Posterior vena cava (tissue), 2 donors: ENCODE data around the gene ROBO1. TPM values are rescaled to one million over a fixed set of nuclear protein-coding genes. Genes with fewer than 3 reads are reported as not detected.

Experiments used
- DNase-seq: peaks from one replicate; pipeline ENCODE4 v3.0.0-alpha.2; 2020; ENCODE audit warnings: low spot score
- intact Hi-C, 2 donors: fragments of 100-400 bp; cut with DNase I; formaldehyde crosslinking; loops; one replicate each; pipeline versions ENCODE4 v1.14.1 to v1.14.2; 2022 to 2023
- total RNA-seq, 2 donors: library from RNA; stranded (reverse); fragmentation: NEBNext Ultra II Directional; extraction: Animal tissue kit (Norgen Biotek cat#: 25700); gene quantifications; one replicate each; pipeline ENCODE4 v1.2.1, GENCODE V29; 2021
- donor health status: DM: yes; HTN: yes; CAD: no.
- donor health status: DM: yes; HTN: yes; CAD: no.

The ROBO1 gene
- total RNA-seq, 2 donors from 2014 or later, result 27.2 to 28.2 TPM

DNA sequence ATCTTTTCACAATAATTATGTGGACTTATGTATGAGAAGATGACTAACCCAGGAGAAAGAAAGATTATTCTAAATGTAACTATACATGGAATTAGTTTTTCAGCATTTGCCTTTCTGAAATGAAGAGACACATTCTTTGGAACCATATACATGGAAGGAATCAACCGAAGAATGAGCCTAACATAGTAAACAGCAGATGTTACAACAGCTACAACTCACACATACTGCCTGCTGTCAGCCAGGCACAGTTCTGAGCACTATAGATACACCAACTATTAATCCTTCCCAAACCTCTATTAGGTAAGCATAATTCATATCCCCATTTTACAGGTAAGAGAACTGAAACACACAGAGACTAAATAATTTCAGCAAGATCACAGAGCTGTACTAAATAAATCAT is 840.0 kb downstream of the ROBO1 start:
- intact Hi-C loops, result no loop called here

DNA sequence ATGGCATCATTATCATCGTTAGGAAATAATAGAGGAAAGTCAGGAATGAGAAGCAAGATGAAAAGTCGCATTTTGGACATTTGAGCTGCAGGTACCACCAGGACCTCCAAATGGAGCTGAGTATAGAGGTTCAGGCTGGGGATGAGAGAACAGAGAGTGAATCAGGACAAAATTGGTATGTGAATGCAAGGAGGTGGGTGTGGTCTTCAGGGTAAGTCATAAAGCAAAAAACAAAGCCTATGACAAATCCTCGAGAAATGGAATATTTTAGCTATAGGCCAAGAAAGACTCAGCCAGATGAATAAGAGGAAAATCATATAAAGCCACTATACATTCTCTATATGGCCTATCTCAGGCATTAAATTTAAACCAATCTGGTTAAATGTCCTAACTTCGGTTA is 841.3 kb downstream of the ROBO1 start:
- no peak for DNase-seq
- intact Hi-C loops, result no loop called here

More for the DNA sequence above, 840.0 kb downstream of the ROBO1 start:
- no peak for DNase-seq

DNA sequence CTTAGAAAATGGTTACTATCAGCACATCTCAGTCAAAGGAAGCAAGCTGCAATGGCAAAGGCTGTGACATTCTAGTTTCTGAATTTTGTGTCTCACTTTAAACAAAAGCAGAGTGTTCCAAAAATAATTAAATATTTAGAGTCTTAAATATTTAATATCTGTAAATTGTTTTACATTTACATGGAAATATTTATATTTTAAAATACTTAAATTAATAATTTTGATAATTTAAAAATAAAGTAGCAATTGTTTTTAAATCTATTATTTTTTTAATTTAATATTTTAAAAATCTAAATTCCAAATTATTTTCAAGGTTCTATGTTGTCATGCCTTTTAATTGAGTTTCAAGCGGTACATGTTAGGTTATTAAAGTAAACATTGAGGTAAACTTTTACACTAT is 843.1 kb downstream of the ROBO1 start:
- intact Hi-C loops, result no loop called here

DNA sequence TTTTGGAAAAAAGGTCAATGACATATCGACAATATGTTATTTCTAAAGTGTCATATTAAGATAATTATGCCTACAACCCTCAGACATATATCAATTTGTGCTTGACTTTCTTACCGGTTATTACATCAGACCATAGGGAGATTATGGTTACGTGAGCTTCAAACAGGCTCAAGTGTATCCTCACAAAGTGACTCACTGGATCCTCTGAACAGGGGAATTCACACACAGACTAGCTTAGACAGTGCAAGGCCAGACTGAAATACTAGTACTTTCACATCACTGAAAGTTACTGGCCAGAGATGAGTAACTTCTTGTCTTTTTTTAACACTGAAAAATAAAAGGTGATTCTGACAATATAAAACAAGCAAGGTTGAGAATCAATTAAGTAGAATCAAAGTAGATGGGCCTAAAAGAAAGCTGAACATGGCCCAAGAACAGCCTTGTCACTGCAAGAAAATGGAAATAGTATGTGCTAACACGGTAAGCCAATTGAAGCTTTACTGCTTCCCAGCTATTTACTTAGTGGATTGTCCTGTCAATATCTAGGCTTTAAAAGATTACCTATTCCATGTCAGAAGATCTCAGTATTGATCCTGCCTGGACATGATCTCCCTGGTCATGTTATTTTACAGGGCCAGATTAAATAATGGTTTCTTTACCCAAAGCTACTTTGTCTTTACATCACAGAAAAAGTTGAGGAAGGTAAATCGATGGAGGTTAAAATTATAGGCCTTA is 848.6 kb downstream of the ROBO1 start:
- no peak for DNase-seq
- intact Hi-C loops, result no loop called here

More for the DNA sequence above, 843.1 kb downstream of the ROBO1 start:
- no peak for DNase-seq

DNA sequence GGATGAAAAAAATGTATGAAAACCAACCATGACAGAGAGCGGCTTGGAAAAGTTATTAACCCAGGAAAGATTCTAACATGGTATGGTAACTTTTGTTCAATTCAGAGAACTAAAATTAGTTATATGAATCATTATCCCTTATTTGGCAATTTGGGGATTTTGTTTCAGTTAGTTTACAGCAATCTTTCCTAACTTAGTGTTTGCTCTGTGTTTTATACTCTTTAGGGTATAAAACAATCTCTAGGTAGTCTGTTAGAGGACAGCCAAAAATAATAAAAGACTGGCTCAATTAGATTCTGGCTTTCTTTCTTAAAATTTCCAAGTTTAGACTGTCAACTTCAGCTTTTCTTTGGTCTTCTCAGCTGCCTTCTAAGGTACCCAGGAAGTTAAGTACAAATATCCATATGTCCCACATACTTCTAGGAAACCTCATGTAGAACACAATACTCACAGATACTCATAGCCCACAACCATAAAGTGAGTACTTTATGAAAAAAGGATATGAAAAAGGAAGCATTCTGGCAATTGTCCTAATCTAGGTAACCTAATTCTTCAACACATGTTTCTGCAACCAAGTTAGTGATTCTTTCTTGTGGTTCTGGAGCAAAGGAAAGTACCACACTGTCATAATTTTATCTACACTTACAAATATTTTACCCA is 849.3 kb downstream of the ROBO1 start:
- intact Hi-C loops, result no loop called here
- no peak for DNase-seq

DNA sequence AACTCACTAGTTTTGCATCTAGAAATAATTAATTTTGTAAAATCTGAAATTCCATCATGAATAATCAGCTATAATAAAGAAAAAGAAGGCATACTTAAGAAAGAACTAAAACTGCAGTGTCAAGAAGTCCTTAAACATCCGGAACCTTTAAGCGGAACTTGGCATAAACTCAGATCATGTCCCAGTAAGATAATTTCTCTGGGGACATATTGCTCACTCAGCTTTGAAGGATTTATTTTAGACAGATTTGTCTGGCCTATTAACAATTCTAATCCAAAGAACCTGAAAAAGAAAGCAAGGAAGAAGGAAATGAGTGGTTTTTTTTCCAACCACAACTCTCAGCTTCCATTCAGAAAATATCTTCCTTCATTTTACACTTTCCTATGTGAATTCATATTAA is 850.3 kb downstream of the ROBO1 start:
- no peak for DNase-seq
- intact Hi-C loops, result no loop called here

DNA sequence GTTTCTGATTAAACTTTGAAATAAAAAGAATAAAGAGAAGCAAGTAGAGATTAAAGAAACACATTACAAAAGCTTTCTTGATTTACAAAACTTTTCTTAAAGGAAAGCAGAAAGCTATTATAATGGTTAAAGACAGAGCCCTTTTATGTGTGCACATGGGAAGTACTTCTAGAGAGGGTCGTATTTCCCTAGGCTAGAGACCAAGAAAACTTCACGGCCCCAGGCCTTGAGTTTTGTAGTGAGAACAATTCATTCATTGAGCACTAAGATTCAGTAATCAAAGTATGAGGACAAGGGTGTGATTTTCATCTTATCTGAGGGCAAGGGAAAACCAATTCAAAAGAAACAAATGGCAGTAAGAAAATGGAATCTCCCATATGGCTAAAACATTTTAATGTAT is 854.1 kb downstream of the ROBO1 start:
- no peak for DNase-seq
- intact Hi-C loops, result no loop called here

DNA sequence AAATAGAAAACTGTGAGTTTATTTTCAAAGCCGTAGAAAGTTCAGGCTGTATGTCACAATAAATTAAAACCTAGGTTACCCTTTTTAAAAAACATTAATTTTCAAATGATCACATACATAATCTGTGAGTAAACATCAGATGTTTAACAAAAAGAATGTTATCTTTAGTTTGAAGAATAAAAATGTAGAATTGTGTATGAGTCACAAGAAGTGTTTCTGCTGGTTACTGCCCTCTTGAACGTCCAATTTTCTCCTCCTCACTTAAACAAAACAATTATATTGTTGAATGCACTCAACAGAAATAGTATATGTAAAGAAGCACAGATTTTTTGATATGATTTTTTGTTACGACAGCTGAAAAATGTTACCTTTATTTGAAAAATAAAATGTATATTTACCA is 855.1 kb downstream of the ROBO1 start:
- intact Hi-C loops, result no loop called here
- no peak for DNase-seq

DNA sequence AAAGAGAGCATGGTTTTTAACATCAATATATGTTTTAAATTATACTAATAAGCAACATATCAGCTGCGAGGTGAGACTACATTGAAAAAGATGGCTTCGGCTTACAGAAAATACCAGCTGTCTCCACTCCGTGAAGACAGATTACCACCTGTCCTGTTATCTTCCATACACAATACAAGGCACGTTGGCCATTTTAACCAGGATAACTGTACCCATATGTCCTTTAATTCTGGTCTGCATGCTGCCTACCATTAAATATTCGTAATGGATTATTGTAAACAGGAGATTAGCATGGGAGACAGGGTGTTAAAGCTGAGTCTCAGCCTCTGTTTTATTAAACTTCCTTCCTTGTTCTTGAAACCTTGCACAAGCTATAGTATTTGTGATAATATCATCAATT is 855.5 kb downstream of the ROBO1 start:
- intact Hi-C loops, result no loop called here
- DNase-seq, result no peak

DNA sequence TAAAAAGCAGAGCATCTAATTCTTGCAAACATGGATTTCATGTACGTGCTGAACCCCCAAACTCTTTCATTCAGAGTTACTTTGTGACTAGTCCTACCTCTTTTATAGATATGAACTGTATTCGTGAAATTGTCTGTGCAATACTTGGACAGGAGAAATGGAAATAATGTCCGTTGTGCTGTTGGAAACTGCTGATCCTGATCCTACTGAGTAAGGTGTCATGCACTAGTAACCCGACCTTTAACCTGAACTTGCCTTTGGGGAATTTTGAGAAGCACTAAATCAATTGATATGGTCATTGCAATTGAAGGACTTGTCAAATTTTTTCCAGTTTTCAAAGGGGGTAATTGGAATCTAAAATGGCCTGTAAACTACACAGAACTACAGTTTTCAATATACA is 856.4 kb downstream of the ROBO1 start:
- DNase-seq, result no peak
- intact Hi-C loops, result no loop called here

DNA sequence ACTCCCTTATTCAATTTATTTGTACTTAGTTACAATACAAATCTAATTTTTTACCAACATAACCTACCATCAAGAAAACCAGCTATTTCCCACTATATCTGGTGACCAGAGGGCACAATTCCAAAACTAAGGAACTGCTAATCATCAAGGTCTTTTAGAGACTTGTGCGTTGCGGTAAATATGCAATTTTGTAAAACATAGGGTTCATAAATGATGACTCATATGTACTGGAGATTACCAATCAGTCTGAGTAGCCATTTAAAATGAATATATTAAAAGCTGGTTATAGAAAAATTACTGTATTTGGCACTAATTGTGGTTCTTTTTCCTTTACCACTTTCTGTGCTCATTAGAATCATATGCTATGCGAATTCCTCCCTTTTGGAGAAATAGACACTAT is 859.6 kb downstream of the ROBO1 start:
- no peak for DNase-seq
- intact Hi-C loops, result no loop called here

DNA sequence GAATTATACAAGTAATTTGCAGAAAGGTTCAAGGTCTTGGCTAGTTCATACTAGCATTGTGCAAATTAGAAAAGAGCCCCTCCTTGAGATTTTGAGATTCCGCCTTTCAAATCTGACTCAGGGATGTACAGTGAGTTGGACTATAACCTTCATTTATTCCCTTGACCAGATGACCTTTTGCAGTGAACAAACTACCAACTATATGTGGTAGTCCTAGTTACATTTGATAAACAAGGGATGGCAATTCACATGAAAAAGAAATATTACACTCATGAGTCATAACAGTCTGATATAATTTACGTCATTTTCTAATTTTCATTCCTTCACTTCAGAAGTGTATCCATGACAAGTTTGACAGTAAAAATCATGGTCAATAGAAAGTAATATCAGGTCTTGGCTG is 860.4 kb downstream of the ROBO1 start:
- DNase-seq, result no peak
- intact Hi-C loops, result no loop called here

DNA sequence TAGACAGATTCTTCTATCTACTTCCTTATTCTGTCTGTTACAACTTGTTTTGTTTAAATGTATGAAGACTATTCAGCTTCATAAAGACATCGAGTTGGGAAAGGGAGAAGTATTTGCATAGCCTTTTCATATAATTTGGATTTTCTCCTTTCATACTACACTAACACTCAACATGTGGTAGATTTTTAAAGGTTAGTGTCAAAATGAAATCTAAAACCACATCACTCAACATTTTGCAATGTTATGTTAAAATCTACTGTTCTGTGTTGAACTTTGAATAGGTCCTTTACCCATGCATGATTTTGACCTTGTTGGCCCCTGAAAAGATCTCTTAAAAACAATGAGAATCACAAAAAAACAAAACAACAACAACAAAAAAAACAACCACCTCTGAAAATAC is 860.9 kb downstream of the ROBO1 start:
- no peak for DNase-seq
- intact Hi-C loops, result no loop called here

DNA sequence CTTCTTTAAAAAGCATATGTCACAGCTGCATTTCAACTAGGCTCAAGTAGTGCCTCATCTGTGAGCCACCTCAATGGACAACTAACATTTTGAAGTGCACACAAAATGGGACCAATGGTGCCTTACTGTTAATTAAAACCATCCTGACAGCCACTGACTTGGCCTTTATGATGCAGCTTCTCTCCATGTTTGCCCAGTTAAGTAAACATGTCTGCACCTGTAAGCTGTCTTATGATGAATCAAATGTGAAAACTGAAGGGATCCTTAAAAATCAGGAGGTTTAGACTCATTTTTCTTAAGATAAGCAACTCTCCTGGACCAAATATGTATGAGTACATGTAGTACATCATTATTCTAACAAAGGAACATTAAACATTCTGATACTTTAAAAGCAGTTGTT is 861.6 kb downstream of the ROBO1 start:
- no peak for DNase-seq
- intact Hi-C loops, result no loop called here

DNA sequence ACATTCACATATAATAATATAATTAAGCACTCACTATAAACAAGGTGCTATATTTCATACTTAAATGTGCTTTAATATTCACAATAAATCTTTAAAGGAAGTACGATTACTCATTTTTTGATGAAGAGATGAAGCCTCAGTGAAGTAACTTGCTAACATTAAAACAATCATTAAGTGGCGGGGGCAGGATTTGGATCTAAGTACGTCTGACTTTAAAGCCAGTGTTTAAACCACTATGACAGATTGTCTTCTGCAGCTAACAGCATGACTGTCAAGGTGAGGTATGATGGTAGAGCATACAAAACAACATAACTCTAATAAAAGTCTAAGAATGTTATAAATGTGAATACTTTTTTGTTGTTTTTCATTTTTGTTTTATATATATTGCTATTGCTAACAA is 862.1 kb downstream of the ROBO1 start:
- DNase-seq, result no peak

DNA sequence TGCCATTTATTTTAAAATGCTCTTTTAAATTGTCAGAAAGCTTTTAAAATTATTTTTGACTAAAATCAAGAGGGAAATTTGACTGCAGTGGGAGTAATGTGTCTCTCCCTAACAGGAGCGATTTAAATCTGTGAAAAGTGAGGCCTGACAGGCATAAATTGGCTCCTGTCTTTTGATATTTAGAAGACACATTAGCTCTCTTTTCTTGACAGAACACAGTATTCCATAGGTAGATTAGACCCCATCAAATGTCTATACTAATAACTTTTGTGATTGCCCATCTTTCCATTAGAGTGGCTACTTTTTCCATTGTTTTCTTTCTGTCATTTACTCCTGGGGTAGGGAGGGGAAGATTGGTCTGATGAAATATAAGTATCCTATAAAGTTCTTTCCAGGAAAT is 866.3 kb downstream of the ROBO1 start:
- intact Hi-C loops, result no loop called here
- DNase-seq, result no peak

More for the DNA sequence above, 862.1 kb downstream of the ROBO1 start:
- intact Hi-C loops, result no loop called here

DNA sequence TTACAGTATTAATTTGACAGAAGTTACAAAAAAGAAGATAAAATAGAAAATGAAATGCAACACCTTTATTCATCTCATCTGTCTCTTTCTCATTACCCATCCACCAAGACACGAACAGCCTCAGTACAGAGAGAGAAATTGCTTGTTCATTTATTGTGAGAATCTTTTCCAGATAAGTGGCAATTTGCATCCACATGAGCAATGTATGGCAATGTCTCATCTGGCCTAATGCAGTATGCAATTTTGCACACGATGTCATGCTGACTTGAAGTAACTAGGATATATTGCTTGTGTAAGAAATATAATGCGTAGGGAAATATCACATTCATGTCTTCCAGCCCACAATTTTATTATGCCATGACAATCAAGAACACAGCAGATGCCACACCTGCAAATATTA is 866.9 kb downstream of the ROBO1 start:
- intact Hi-C loops, result no loop called here
- DNase-seq, result no peak

DNA sequence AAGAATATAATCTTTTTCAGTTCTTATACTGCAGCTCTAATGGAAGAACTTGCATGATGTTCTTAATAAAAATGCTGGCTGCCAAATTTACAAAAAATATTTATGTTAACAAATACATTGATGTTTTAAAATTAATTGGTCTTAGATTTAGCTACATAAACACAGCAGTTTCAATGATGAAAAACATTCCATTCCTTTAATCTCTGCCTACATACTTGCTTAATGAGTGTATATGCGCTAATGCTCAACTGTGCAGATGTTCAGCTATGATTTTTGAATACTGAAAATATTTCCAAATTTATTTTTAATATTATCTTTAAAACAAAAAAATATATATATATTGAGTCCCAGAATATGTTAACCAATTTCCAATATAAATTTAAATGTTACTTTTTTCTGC is 867.4 kb downstream of the ROBO1 start:
- intact Hi-C loops, result no loop called here
- DNase-seq, result no peak

DNA sequence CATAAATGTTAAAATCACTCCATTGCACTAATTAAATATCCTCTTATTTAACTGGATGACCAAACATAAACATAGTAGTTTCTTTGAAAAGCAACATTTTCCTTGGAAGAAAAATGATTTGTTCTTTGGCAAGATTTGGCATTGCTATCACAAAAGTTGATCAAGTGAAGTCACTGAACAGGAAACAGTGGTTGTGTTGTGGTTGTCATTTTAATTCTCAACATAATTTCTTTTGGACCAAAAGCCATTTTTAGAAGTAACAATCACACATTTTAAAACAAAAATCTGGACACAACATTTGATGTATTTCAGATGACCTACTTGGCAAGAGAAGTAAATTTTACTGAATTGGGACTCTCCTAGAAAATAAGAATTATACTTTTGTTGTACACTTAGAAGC is 872.3 kb downstream of the ROBO1 start:
- DNase-seq, result no peak
- intact Hi-C loops, result no loop called here

DNA sequence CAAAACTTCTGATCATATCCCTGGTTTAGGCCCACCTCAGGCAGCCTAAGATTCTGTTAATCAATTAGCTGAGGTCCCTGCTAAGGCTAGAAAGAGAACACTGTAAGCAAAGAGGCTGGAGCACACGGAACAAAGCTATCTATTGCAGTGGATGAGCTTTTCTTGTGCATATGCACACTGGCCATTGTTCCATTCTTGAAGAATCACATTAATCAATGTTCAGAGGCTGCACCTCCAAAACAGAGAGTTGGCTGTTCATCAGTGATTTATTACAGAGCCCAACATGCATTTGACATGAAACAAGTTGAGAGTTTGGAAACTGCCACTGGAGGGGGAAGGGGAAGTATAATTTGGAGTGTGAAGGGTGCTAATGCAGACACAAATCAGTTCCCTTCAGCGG is 873.0 kb downstream of the ROBO1 start:
- DNase-seq, result no peak
- intact Hi-C loops, result no loop called here

DNA sequence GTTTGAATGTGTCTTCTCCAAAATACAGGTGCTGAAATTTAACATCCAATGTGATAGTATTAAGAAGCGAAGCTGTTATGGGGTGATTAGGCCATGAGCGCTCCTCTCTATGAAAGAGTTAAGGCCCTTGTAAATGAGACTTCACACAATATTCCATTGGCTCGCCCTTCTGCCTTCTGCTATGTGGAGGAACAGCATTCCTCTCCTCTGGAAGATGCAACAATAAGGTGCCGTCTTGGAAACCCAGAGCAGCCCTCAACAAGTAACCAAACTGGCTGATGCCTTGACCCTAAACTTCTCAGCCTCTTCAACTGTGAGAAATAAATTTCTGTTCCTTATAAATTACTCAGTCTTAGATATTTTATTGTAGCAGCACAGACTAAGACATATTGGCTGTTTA is 874.6 kb downstream of the ROBO1 start:
- intact Hi-C loops, result no loop called here
- no peak for DNase-seq
